Motor neuron (in vitro differentiated cells): Measurements from ENCODE around the gene PIP5KL1. TPM values are rescaled to one million over a fixed set of nuclear protein-coding genes. Genes with fewer than 3 reads are reported as not detected.
"Not testable (repeated sequence)": the region's sequence is repeated elsewhere in the genome, so short reads cannot be mapped to it uniquely, and the experiment has no call there.

Source experiments
- ATAC-seq, 8 experiments: fragments of 200-7000 bp; cut with Tn5 transposase; replicated peaks in 6 of 8; 2 replicates each; pipeline ENCODE4 v1.8.0; 2021; ENCODE audit warnings: mild to moderate bottlenecking in 8 of 8, moderate library complexity in 8 of 8
- H3K27ac ChIP-seq, 2 donors: fragments of 250-450 bp; sonication (Bioruptor Pico); 2 replicates each; pipeline ENCODE4 v1.9.0; 2021; ENCODE audit warnings: antibody characterized with exemption in 2 of 2, mild to moderate bottlenecking in 2 of 2, moderate library complexity in 1 of 2
- H3K4me1 ChIP-seq, 2 donors: fragments of 250-450 bp; sonication (Bioruptor Pico); replicated peaks in 1 of 2; 2 replicates each; pipeline ENCODE4 v1.6.1; 2021; ENCODE audit warnings: antibody characterized with exemption in 2 of 2, mild to moderate bottlenecking in 2 of 2, moderate library complexity in 1 of 2
- H3K4me3 ChIP-seq, 5 donors: fragments of 250-450 bp; sonication (Bioruptor Pico); 2 replicates each; pipeline ENCODE4 v1.9.0; 2021; ENCODE audit warnings: antibody characterized with exemption in 5 of 5, mild to moderate bottlenecking in 5 of 5, moderate library complexity in 4 of 5
- WGBS, 10 experiments: fragments of 450-650 bp; shearing (Covaris generic); methylation state at CpG; one replicate each; pipeline ENCODE4 v1.0.0; 2022; 5-methylcytosine and 5-hydroxymethylcytosine counted together
- in situ Hi-C, 9 experiments: fragments of 400-800 bp; cut with MboI; loops; one replicate each; pipeline ENCODE4 v1.15.0; 2021; ENCODE audit warnings: low sequenced_read_pairs in 9 of 9, low pct_unique_long_range_greater_than_20kb in 2 of 9; ENCODE audit not compliant: unreplicated experiment in 9 of 9
- total RNA-seq, 8 experiments: library from RNA; unstranded; fragments of 300-600 nt; gene quantifications; 2 replicates each; pipeline versions ENCODE4 v1.2.3 to v1.2.4, GENCODE V29; 2022

The PIP5KL1 gene
- total RNA-seq, 8 experiments from 2014 or later = 0.66 to 4.9 (median 3.1) TPM

GRCh38 chr9:127883959-127884358 is 46.6 kb downstream of the PIP5KL1 start:
- WGBS, 10 experiments = 40 to 100% (median 93%) methylated on average over 1 to 6 of the region's 7 CpGs; no CpG with 5 or more reads in 5 of the 10 experiments
- in situ Hi-C loops = no loop called here
- H3K4me1 ChIP-seq = peaks cover 0 to 4% of the 10 kb centered on the region in 2 donors
- H3K4me3 ChIP-seq = no peak overlapping the region
- no peak overlapping the region for H3K27ac ChIP-seq
- no peak for ATAC-seq

- WGBS, 10 experiments = 80 to 100% (median 95%) methylated on average over 1 to 3 of the region's 3 CpGs; no CpG with 5 or more reads in 2 of the 10 experiments
- not testable (repeated sequence) for ATAC-seq
Observed at GRCh38 chr9:127881715-127882114, 48.9 kb downstream of the PIP5KL1 start.

GRCh38 chr9:127880143-127880542 is 50.4 kb downstream of the PIP5KL1 start:
- ATAC-seq = no peak

More at GRCh38 chr9:127881715-127882114, 48.9 kb downstream of the PIP5KL1 start:
- H3K4me1 ChIP-seq = peaks cover 9 to 16% of the 10 kb centered on the region in 2 donors
- in situ Hi-C loops, H3K27ac ChIP-seq, H3K4me3 ChIP-seq: not testable (repeated sequence)

GRCh38 chr9:127878652-127879390 is 51.8 kb downstream of the PIP5KL1 start:
- in situ Hi-C loops = no loop called here
- H3K4me1 ChIP-seq = peaks cover 21 to 40% of the 10 kb centered on the region in 2 donors
- WGBS, 10 experiments = 68 to 100% (median 85%) methylated on average over 1 to 6 of the region's 8 CpGs; no CpG with 5 or more reads in 6 of the 10 experiments
- H3K27ac ChIP-seq = no peak overlapping the region
- no peak for ATAC-seq
- H3K4me3 ChIP-seq = no peak overlapping the region

More at GRCh38 chr9:127880143-127880542, 50.4 kb downstream of the PIP5KL1 start:
- H3K4me3 ChIP-seq = no peak overlapping the region
- WGBS, 10 experiments = 54 to 100% (median 75%) methylated on average over 1 to 8 of the region's 8 CpGs; no CpG with 5 or more reads in 1 of the 10 experiments
- peaks cover 19 to 31% of the 10 kb centered on the region in 2 donors for H3K4me1 ChIP-seq
- in situ Hi-C loops = no loop called here
- H3K27ac ChIP-seq = no peak overlapping the region

GRCh38 chr9:127878001-127878651 is 52.5 kb downstream of the PIP5KL1 start:
- 0 to 76% (median 72%) methylated on average over 2 to 9 of the region's 18 CpGs; no CpG with 5 or more reads in 7 of the 10 experiments for WGBS, 10 experiments
- in situ Hi-C loops = no loop called here
- H3K27ac ChIP-seq = peak overlapping the region; percentile 40 to 78
- H3K4me1 ChIP-seq = peaks cover 28 to 47% of the 10 kb centered on the region in 2 donors
- peak overlapping the region; percentile 35 to 62 (median 40) for H3K4me3 ChIP-seq
- ATAC-seq = peak in 7 of 8 experiments; percentile 0 to 13 (median 3)

GRCh38 chr9:127877566-127877998 is 53.0 kb downstream of the PIP5KL1 start, which contains the start of gene AK1:
Gene AK1 (minus strand): TSS chr9:127877675. CDS start chr9:127874617, 3,058 bp downstream.
- in situ Hi-C loops = no loop called here
- peak; percentile 61 to 84 (median 74) for ATAC-seq
- peaks cover 33 to 53% of the 10 kb centered on the region in 2 donors for H3K4me1 ChIP-seq
- peak within 1 kb of the TSS; percentile 40 to 78 for H3K27ac ChIP-seq
- 3% methylated on average over 7 of the region's 44 CpGs; no CpG with 5 or more reads in 9 of the 10 experiments for WGBS, 10 experiments
- H3K4me3 ChIP-seq = peak within 1 kb of the TSS; percentile 35 to 62 (median 40)

- Histone ChIP-seq H3K4me1 (peaks cover 33 to 58% of the 10 kb centered on the region in 2 donors), H3K4me3 (peak overlapping the region; percentile 35 to 62 (median 40)), H3K27ac (peak overlapping the region; percentile 40 to 78)
- WGBS, 10 experiments = 0 to 80% (median 44%) methylated on average over 1 to 7 of the region's 26 CpGs; no CpG with 5 or more reads in 4 of the 10 experiments
- in situ Hi-C loops = no loop called here
- ATAC-seq = peak in 7 of 8 experiments; percentile 7 to 61 (median 43)
Observed at GRCh38 chr9:127876764-127877562, 53.6 kb downstream of the PIP5KL1 start.

GRCh38 chr9:127876026-127876763 is 54.4 kb downstream of the PIP5KL1 start:
- in situ Hi-C loops = no loop called here
- 58 to 100% (median 100%) methylated on average over 1 to 2 of the region's 14 CpGs; no CpG with 5 or more reads in 7 of the 10 experiments for WGBS, 10 experiments
- Histone ChIP-seq H3K27ac (peak overlapping the region in 1 of 2 donors; percentile 73), H3K4me3 (no peak overlapping the region), H3K4me1 (peaks cover 33 to 58% of the 10 kb centered on the region in 2 donors)
- no peak for ATAC-seq

- WGBS, 10 experiments = 100% methylated on average over 2 of the region's 10 CpGs; no CpG with 5 or more reads in 9 of the 10 experiments
- peak overlapping the region in 1 of 2 donors; percentile 73 for H3K27ac ChIP-seq
- peaks cover 33 to 58% of the 10 kb centered on the region in 2 donors for H3K4me1 ChIP-seq
- no peak overlapping the region for H3K4me3 ChIP-seq
- ATAC-seq = peak in 7 of 8 experiments; percentile 19 to 55 (median 34)
- in situ Hi-C loops = no loop called here
Observed at GRCh38 chr9:127875306-127875966, 55.1 kb downstream of the PIP5KL1 start.

- 70 to 80% (median 76%) methylated on average over 2 to 3 of the region's 19 CpGs; no CpG with 5 or more reads in 7 of the 10 experiments for WGBS, 10 experiments
- H3K4me1 ChIP-seq = peaks cover 33 to 58% of the 10 kb centered on the region in 2 donors
- in situ Hi-C loops = no loop called here
- H3K27ac ChIP-seq = peak overlapping the region in 1 of 2 donors; percentile 37
- ATAC-seq = no peak
- H3K4me3 ChIP-seq = no peak overlapping the region
Observed at GRCh38 chr9:127874301-127875221, 56.0 kb downstream of the PIP5KL1 start.
